GM18505 (cell line): ENCODE results near the gene ENOPH1.
"Not testable (repeated sequence)": the region's sequence is repeated elsewhere in the genome, so short reads cannot be mapped to it uniquely, and the experiment has no call there.

Experiments used
- ATAC-seq: cut with Tn5 transposase; IDR thresholded peaks from one replicate; pipeline ENCODE4 v1.9.1; 2021; ENCODE audit not compliant: unreplicated experiment
- POLR2A ChIP-seq: IDR thresholded peaks from 4 replicates; pipeline ENCODE4 v1.6.1; 2011; ENCODE audit warnings: borderline replicate concordance; ENCODE audit not compliant: insufficient read depth, insufficient read length; ENCODE audit errors: extremely low read depth

The ENOPH1 gene

DNA sequence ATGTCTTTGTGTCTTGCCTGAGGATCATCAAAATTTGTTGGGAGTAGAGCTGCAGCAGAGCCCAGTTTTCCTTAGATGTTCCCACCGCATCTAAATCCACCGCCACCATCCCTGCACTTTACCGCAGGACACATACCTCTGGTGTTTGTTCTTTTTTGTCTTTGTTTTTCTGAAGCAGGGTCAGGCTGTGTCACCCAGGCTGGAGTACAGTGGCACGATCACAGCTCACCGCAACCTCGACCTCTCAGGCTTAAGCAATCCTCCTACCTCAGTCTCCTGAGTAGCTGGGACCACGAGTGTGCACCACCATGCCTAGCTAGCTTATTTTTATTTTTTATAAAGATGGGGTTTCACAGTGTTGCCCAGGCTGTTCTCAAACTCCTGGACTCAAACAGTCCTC, 4.6 kb downstream of the ENOPH1 start:
- no peak for ATAC-seq
- no peak for TF ChIP-seq POLR2A

DNA sequence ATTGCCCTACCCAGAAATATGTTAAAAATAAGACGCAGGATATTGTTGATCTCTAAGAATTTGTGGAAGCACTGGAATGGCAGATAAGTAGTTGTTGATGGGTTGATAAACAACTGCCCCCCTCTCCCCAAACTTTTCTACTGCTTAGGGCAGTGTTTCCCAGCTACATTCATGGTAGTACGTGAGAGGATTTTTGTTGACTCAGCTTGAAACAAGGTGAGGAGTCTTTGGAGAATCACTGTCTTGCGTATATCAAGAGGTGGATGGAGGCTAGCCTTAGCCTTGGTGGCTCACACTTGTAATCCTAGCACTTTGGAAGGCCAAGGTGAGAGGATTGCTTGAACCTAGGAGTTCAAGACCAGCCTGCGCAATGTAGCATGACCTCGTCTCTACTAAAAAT, 5.7 kb downstream of the ENOPH1 start:
- no peak for ATAC-seq
- no peak for TF ChIP-seq POLR2A

DNA sequence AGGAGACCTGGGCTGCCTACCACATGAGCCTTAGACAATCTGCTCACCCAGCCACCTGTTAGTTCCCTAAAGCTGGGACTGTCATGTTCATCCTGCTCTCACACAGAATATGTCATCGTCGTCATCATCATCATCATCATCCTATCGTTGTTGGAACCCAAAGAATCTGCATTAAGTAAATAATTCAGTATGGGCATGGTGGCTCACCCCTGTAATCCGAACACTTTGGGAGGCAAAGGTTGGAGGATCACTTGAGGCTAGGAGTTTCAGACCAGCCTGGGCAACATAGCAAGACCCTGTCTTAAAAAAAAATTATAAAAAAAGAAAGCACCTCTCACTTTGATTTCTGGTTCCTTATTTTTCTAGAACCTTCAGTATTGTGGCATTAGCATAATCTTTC, 6.4 kb downstream of the ENOPH1 start:
- TF ChIP-seq POLR2A: no peak
- ATAC-seq: no peak

DNA sequence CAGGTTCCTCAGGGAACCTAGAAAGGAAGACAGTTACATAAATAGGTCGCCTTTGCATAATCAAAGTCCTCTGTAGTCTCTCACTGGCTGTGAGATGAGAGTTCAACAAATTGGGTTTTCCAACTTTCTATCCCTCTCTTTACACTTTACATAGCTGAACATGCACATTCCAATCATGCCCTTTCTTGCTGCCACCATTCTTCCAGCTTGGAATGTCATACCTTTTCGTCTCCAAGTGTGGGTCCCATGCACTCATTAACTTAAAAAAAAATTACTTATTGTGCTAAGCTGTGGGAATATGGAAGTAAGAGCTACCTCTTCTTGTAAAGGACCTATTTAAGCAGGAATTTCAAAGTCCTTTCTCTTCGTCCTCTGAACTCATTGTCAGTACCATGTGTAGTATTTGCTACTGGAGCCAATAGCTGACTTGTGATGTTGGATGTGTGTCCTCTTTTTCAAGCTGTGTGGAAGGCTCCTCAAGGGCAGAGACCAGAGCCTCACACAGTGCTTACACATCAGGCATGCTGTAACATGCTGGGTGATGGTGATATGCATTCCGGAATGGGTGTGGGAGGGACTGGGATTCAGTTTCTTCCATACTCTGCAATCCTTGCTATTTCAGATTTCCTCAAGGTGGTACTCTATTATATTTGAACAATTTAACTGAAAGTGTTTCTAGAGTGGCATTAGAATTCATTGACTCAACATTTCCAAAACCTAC, 7.1 kb downstream of the ENOPH1 start:
- no peak for TF ChIP-seq POLR2A
- no peak for ATAC-seq

DNA sequence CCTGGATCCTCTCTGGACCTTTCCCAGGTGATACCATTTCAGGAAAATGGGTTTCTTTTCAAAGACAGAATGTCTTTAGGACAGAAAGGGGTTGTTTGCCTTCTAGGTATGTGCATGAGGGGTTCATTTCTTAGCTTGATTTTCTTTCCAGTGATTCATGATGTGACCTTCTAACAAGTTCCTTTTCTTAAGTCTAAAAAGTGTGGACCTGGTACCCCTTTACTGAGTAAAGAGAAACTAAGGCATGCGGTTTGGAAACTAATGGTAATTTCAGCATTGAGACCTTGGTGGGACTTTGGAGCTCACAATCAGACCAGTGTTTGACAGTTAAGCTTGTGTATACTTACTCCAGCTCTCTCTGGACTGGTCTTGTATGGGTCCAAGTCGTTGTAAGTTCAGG, 8.7 kb downstream of the ENOPH1 start:
- no peak for TF ChIP-seq POLR2A
- no peak for ATAC-seq

DNA sequence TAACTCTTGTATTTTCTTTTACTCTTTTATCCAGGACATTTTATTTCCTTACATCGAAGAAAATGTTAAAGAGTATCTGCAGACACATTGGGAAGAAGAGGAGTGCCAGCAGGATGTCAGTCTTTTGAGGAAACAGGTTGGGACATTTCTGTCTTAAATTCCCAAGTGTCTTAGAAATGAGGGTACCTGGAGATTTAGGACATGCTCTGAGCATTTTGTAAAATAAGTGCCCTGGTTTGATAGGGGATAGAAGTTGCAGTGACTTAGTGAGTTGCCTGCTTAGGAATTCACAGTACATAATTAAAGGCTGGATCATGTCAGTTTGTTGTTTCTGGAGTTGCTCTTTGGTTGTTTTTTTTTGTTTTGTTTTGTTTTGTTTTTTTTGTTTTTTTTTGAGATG, 17.5 kb downstream of the ENOPH1 start:
- TF ChIP-seq POLR2A: no peak

DNA sequence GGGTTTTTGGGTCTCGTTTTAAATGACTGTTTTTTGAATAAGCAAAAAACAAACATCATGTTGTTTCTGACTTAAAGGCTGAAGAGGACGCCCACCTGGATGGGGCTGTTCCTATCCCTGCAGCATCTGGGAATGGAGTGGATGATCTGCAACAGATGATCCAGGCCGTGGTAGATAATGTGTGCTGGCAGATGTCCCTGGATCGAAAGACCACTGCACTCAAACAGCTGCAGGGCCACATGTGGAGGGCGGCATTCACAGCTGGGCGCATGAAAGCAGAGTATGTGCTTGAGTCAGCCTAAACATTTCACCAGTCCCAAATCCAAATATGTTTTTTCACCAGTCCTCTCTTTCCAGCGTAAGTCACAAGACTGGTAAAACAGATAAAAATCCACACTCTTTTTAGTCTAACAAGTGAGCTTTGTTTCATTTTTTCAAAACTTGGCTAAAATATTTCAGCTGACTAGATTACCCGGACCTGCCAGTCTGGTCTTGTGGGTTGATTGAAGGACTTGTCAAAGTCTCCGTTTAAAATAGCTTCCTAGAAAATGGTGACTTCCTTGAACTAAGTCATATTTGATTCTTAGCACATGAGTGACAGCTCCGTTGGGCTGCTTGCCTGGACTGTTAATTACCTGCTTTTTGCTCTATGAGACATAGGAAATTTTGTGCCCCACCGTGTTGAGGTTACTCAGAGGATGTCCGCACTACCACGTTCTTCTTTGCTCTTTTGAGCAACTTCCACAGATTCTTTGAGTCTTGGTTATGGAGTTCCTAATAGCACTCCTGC, 20.8 kb downstream of the ENOPH1 start:
- no peak for ATAC-seq
- TF ChIP-seq POLR2A: no peak

More for the DNA sequence above, 17.5 kb downstream of the ENOPH1 start:
- ATAC-seq: no peak

DNA sequence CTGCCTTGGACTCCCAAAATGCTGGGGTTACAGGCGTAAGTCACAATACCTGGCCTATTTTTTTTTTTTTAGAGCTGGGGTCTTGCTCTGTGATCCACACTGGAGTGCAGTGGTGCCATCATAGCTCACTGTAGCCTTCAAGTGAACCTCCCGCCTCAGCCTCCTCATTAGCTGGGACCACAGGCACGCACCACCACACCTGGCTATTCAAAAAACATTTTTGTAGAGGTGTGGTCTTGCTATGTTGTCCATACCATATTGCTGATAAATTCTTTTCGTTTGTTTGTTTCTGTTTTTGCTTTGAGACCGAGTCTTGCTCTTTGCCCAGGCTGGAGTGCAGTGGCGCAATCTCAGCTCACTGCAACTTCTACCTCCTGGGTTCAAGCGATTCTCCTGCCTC, 21.6 kb downstream of the ENOPH1 start:
- no peak for ATAC-seq
- TF ChIP-seq POLR2A: no peak

DNA sequence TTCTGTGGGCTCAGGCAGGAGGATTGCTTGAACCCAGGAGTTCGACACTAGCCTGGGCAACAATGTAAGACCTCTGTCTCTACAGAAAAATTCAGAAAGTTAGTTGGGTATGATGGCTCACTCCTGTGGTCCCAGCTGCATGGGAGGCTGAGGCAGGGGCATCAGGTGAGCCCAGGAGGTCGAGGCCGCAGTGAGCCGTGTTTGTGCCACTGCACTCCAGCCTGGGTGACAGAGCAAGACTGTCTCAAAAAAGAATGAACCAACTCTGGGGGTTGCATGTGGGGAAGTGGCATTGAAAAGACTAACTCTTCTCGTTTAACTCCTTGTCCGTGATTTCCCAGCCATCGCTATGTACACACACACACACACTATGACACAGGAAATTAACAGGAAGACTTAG, 26.9 kb downstream of the ENOPH1 start:
- no peak for ATAC-seq

DNA sequence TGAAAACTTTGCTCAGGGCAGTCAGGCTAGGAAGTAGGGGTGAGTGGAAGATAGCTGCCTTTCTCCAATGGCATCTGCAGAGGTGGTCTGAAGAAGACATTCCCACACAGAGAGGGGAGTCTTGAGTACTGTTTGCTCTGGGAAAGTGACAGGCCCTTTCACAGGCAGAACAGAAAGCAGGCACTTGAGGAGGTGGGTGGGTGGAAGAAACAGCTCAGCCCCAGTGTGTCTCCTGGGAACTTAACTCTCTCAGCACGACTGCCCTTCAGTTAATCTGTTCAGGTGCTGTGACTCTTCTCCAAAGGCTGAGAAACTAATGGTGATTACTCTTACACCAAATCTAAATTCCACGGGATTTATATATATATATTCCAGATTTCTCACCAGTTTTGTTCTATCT, 28.3 kb downstream of the ENOPH1 start:
- no peak for ATAC-seq
- no peak for TF ChIP-seq POLR2A

More for the DNA sequence above, 26.9 kb downstream of the ENOPH1 start:
- no peak for TF ChIP-seq POLR2A

DNA sequence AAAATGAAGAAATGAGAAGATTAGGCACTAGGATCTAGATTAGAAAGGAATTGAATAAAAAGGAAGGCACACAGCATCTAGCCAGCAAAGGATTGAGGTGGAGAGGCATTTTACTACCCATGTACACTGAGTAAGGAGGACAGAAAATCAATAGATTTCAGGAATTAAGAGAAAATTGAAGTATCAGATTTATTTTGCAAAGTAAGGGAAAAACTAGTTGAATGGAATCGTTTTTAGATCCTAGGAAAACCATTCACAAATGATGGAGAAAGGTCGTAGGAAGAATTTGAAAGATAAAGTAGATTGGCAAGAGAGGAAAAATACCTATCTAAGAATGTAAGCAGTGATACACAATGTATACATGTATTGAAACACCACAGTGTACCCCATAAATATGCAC, 31.3 kb downstream of the ENOPH1 start:
- TF ChIP-seq POLR2A: no peak
- ATAC-seq: no peak

DNA sequence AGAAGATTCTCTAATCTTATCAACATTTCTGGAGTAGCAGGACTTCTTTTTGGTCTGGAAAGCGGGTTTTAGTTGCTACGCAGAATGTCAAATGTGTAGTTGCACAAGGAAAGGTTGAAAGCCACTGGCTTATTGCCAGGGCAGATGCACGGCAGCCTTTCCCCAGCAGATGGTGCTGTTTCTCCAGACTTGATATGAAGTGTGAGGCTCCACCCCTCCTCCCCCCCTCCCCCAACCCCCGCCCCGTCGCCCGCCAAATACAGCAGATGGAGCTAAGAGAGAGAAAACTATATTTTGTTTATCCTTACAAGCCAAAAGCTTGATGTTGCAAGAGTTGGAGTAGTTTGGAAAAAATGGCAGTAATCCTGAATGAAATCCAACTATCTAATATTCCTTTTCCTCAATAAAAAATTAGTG, 32.0 kb downstream of the ENOPH1 start:
- no peak for TF ChIP-seq POLR2A
- ATAC-seq: no peak

DNA sequence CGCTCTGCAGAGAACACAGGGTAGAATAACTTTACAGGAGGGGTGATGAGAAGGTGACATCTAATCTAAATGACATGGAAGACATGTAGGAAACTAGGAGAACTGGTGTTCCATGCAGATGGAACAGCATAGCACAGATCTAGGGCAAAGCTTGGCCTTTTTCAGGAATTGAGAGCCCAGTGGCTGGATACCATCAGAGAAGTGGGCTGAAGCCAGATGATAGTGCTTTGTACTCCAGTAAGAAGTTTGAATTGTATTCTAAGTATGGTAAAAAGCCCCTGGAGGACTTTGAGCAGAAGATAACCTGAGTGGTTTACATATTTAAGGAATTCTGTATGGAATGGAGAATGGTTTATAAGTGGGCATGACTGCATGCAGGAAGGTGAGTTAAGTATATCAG, 32.8 kb downstream of the ENOPH1 start:
- no peak for TF ChIP-seq POLR2A
- no peak for ATAC-seq

DNA sequence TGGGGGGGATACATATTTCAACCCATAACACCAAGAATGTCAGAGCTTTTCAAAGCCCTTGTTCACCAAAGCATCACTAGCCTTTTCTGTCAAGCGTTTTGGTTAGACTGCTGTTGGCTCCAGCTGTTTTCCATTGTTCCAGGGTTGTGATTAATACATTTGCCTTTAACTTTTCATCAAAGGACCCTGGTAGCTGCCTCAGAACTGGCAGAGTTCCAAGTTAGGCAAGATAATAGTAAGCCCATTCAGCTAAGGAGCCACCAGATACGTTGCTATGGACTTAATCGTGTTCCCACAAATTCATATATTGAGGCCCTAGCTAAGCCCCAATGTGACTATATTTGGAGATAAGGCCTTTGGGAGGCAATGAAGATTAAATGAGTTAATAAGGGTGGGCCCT, 37.1 kb downstream of the ENOPH1 start:
- no peak for TF ChIP-seq POLR2A
- ATAC-seq: no peak

DNA sequence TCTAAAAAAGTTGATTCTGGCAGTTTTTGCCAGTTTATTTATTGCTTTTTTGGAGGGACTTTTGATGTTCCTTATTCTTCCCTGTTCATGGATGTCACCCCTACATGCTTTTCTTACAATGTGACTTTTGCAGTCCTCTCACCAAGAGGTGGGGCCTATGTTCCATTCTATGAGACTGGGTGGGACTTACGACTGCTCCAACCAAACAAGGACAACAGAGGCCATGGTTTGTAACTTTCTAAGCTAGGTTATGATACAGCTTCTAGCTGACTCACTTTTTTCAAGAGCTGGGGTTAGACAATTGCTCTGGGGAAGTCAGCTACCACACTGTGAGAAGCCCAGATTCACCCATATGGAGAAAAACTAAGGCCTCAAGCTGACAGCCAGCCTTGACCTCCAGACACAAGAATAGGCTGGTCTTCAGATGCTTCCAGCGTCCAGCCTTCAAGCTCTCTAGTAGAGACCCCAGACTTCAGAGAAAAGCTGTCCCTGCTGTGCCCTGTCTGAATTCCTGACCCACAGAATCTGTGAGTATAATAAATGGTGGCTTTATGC, 39.5 kb downstream of the ENOPH1 start:
- no peak for ATAC-seq
- no peak for TF ChIP-seq POLR2A

DNA sequence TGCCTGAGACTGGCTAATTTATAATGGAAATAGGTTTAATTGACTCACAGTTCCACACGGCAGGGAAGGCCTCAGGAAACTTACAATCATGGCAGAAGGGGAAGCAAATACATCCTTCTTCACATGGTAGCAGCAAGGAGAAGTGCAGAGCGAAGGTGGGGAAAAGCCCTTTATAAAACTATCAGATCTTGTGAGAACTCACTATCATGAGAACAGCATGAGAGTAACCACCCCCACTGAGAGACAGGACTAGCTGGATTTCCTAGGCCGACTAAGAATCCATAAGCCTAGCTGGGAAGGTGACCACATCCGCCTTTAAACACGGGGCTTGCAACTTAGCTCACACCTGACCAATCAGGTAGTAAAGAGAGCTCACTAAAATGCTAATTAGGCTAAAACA, 42.7 kb downstream of the ENOPH1 start:
- ATAC-seq: not testable (repeated sequence)
